Measurements from ENCODE around the gene SIL1. TPM values are rescaled to one million over a fixed set of nuclear protein-coding genes. Genes with fewer than 3 reads are reported as not detected.
A peak's percentile ranks its signal among the peaks of the same experiment; 100 is the strongest.

Gene SIL1
- total and polyA plus RNA-seq, 2 of the 13 experiments (the other 11 are each of a cell fraction or from before 2014, with no cell fraction given), result 26.0 to 30.0 TPM

- Histone ChIP-seq H3K4me3 (replicated peaks in 1 of 3; ENCODE audit: insufficient read depth in 1 of 3, low read depth in 2 of 3, low read length in 3 of 3) (no peak overlapping the region), H2AFZ (ENCODE audit: low read length) (no peak overlapping the region), H3K36me3 (replicated peaks in 1 of 2; ENCODE audit: control insufficient read depth in 1 of 2, insufficient read depth in 2 of 2, low read length in 2 of 2) (no peaks in the 10 kb centered on the region), H3K27me3 (ENCODE audit: control insufficient read depth in 1 of 2, insufficient read depth in 2 of 2, low read length in 2 of 2) (no peaks in the 10 kb centered on the region), H3K79me2 (ENCODE audit: insufficient read depth, low read length) (no peaks in the 10 kb centered on the region), H3K27ac (ENCODE audit: extremely low read length, insufficient read depth, low read length) (no peak overlapping the region), H3K4me2 (ENCODE audit: low read depth, low read length) (no peak overlapping the region), H4K20me1 (ENCODE audit: insufficient read depth, low read length) (no peaks in the 10 kb centered on the region), H3K9ac (ENCODE audit: insufficient read depth, low read depth, low read length) (no peak overlapping the region), H3K9me3 (ENCODE audit: low read length) (no peaks in the 10 kb centered on the region), H3K4me1 (ENCODE audit: insufficient read depth, low read length) (peaks cover 43% of the 10 kb centered on the region)
- TF ChIP-seq ZNF75D (CRISPR knock-in tag; IDR thresholded peaks at IDR 0.05; ENCODE audit: borderline replicate concordance) (no peak), SALL1 (CRISPR knock-in tag; IDR thresholded peaks at IDR 0.05) (no peak), SRSF4 (IDR thresholded peaks at IDR 0.05; ENCODE audit: low read depth, low read length, poor library complexity, severe bottlenecking) (no peak)
- 100% methylated on average over 1 of the region's 1 CpG for WGBS (ENCODE audit: low lambda C conversion rate)
- ChIA-PET CTCF (ENCODE audit: low intra/inter-chr PET ratio, low total read pairs) (no interaction called here), POLR2A (interaction anchor here (1.0 kb wide), 1 partner anchor 195 kb away, joined by 3 read pairs; no protein-coding TSS in a partner anchor)
- FAIRE-seq (no peak), ATAC-seq (no peak), DNase-seq (ENCODE audit: low spot score) (peak; percentile 6)
- in situ Hi-C loops (cut with HindIII; ENCODE audit: extremely low pct_ligation_motif_present, low pct_unique_long_range_greater_than_20kb), result no loop called here
- no TSS peak for BruUV-seq (replicated peaks)
- intact Hi-C loops (cut with micrococcal nuclease; ENCODE audit: unreplicated experiment), result no loop called here
Observed at GRCh38 chr5:139079225-139079990, 118.8 kb downstream of the SIL1 start.

- in situ Hi-C loops (cut with HindIII; ENCODE audit: extremely low pct_ligation_motif_present, low pct_unique_long_range_greater_than_20kb), result no loop called here
- POLR2A ChIA-PET, result no interaction called here
- no peaks in the 10 kb centered on the region for H3K79me2 ChIP-seq (ENCODE audit: insufficient read depth, low read length)
- ATAC-seq (no peak), DNase-seq (ENCODE audit: low spot score) (no peak), FAIRE-seq (no peak)
- no peaks in the 10 kb centered on the region for H3K36me3 ChIP-seq (replicated peaks in 1 of 2; ENCODE audit: control insufficient read depth in 1 of 2, insufficient read depth in 2 of 2, low read length in 2 of 2)
- H2AFZ ChIP-seq (ENCODE audit: low read length), result no peak overlapping the region
- H3K27me3 ChIP-seq (ENCODE audit: control insufficient read depth in 1 of 2, insufficient read depth in 2 of 2, low read length in 2 of 2), result no peaks in the 10 kb centered on the region
- intact Hi-C loops (cut with micrococcal nuclease; ENCODE audit: unreplicated experiment), result no loop called here
- BruUV-seq (replicated peaks), result no TSS peak
- CTCF ChIA-PET (ENCODE audit: low intra/inter-chr PET ratio, low total read pairs), result no interaction called here
- H4K20me1 ChIP-seq (ENCODE audit: insufficient read depth, low read length), result no peaks in the 10 kb centered on the region
- H3K9me3 ChIP-seq (ENCODE audit: low read length), result no peaks in the 10 kb centered on the region
- no peak overlapping the region for H3K9ac ChIP-seq (ENCODE audit: insufficient read depth, low read depth, low read length)
- H3K27ac ChIP-seq (ENCODE audit: extremely low read length, insufficient read depth, low read length), result no peak overlapping the region
- no peak overlapping the region for H3K4me3 ChIP-seq (replicated peaks in 1 of 3; ENCODE audit: insufficient read depth in 1 of 3, low read depth in 2 of 3, low read length in 3 of 3)
- peaks cover 51% of the 10 kb centered on the region for H3K4me1 ChIP-seq (ENCODE audit: insufficient read depth, low read length)
- WGBS (ENCODE audit: low lambda C conversion rate), result 92% methylated on average over 4 of the region's 4 CpGs
- TF ChIP-seq DNMT3B (CRISPR knock-in tag; conservative IDR thresholded peaks at IDR 0.05) (no peak), PAF1 (CRISPR knock-in tag; IDR thresholded peaks at IDR 0.05) (no peak), ZNF589 (CRISPR knock-in tag; conservative IDR thresholded peaks at IDR 0.05) (no peak), JUN (CRISPR knock-in tag; IDR thresholded peaks at IDR 0.05) (no peak), WIZ (CRISPR knock-in tag; IDR thresholded peaks at IDR 0.05) (no peak), ZFP90 (CRISPR knock-in tag; IDR thresholded peaks at IDR 0.05; ENCODE audit: borderline replicate concordance) (no peak), TARDBP (CRISPR knock-in tag; IDR thresholded peaks at IDR 0.05) (no peak), RARA (CRISPR knock-in tag; IDR thresholded peaks at IDR 0.05) (no peak), FLYWCH1 (CRISPR knock-in tag; IDR thresholded peaks at IDR 0.05) (no peak)
- TF ChIP-seq, protein P1, sequence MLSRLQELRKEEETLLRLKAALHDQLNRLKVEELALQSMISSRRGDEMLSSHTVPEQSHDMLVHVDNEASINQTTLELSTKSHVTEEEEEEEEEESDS (CRISPR knock-in tag; IDR thresholded peaks at IDR 0.05; ENCODE audit: borderline replicate concordance), result no peak
- TF ChIP-seq, protein P2, sequence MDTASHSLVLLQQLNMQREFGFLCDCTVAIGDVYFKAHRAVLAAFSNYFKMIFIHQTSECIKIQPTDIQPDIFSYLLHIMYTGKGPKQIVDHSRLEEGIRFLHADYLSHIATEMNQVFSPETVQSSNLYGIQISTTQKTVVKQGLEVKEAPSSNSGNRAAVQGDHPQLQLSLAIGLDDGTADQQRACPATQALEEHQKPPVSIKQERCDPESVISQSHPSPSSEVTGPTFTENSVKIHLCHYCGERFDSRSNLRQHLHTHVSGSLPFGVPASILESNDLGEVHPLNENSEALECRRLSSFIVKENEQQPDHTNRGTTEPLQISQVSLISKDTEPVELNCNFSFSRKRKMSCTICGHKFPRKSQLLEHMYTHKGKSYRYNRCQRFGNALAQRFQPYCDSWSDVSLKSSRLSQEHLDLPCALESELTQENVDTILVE (CRISPR knock-in tag; IDR thresholded peaks at IDR 0.05), result no peak
- H3K4me2 ChIP-seq (ENCODE audit: low read depth, low read length), result no peak overlapping the region
Observed at GRCh38 chr5:139078345-139078744, 119.8 kb downstream of the SIL1 start.
